Measurements from ENCODE around the gene NAT16.
"Not testable (repeated sequence)": the region's sequence is repeated elsewhere in the genome, so short reads cannot be mapped to it uniquely, and the experiment has no call there.

Gene NAT16

DNA sequence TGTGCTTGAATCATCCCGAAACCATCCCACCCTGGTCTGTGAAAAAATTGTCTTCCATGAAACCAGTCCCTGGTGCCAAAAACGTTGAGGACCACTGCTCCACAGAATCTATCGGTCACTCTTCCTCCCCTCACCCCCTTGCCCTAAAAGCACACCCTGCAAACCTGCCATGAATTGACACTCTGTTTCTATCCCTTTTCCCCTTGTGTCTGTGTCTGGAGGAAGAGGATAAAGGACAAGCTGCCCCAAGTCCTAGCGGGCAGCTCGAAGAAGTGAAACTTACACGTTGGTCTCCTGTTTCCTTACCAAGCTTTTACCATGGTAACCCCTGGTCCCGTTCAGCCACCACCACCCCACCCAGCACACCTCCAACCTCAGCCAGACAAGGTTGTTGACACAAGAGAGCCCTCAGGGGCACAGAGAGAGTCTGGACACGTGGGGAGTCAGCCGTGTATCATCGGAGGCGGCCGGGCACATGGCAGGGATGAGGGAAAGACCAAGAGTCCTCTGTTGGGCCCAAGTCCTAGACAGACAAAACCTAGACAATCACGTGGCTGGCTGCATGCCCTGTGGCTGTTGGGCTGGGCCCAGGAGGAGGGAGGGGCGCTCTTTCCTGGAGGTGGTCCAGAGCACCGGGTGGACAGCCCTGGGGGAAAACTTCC, 54.0 kb downstream of the NAT16 start:
- peak; percentile 88 for DNase-seq (ENCODE audit: low spot score)

DNA sequence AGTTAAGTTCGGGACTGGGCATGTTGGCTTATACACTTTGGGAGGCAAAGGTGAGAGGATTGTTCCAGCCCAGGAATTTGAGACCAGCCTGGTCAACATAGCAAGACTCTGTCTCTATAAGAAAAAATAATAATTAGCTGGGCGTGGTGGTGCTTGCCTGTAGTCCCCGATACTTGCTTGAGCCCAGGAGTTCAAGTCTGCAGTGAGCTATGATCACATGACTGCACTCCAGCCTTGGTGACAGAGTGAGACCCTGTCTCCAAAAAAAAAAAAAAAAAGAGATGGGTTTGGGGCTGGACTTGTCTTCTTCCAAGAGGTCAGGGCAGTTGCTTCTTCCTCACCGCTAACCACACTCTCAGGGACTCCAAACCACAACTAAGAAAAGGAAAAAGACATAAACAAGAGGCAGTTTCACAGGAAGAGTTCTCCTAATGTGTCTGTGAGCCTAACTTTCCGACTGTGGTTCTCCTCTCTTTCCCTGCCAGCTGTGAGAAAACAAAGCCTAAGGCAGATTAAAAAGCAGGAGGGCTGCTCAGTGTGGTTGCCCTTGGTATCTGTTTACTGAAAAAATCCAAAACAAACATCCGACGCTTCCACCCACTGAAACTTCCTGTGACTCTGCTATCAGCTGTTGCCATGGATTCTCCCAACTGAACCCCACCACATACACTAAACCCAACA, 55.6 kb downstream of the NAT16 start:
- peak; percentile 98 for DNase-seq (ENCODE audit: low spot score)

DNA sequence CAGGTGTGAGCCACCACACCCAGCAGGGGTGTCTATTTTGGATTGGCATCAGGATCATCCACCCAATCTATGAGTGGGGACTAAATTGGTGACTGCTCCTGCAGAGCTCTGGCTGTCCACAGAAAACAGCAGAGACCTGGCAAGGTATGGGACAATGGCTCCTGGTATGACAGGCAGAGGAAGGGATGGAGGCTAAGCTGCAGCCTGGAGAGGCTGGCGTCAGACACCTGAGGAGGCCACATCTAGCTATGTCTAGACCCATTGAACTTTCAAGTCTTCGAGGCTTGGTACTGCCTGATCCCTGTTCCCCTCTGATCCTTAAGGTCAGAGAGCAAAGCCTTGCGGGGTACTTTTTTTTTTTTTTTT, 56.4 kb downstream of the NAT16 start:
- no peak for DNase-seq (ENCODE audit: low spot score)

DNA sequence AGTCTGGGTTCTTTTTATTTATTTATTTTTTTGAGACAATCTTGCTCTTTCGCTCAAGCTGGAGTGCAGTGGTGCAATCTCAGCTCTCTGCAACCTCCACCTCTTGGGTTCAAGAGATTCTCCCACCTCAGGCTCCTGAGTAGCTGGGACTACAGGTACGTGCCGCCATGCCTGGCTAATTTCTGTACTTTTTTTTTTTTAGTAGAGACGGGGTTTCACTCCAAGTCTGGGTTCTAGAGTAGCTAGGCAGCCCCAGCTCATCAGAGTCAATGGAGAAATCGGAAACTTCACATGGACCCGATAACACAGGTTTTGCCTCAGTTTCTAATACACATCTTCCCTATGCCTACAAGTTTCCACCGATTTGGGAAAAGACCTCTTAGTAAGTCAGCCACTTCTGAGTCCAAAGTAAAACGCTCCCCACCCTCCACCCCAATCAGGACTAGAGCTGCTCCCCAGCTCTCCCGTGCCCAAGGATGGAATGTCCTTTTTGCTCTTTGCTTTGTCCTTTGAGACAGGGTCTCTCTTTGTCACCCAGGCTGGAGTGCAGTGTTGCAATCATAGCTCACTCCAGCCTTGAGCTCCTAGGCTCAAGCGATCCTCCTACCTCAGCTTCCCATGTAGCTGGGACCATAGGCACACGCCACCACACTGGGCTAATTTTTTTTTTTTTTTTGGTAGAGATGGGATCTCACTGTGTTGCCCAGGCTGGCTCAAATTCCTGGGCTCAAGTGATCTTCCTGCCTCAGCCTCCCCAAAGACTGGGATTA, 57.0 kb downstream of the NAT16 start:
- no peak for DNase-seq (ENCODE audit: low spot score)

DNA sequence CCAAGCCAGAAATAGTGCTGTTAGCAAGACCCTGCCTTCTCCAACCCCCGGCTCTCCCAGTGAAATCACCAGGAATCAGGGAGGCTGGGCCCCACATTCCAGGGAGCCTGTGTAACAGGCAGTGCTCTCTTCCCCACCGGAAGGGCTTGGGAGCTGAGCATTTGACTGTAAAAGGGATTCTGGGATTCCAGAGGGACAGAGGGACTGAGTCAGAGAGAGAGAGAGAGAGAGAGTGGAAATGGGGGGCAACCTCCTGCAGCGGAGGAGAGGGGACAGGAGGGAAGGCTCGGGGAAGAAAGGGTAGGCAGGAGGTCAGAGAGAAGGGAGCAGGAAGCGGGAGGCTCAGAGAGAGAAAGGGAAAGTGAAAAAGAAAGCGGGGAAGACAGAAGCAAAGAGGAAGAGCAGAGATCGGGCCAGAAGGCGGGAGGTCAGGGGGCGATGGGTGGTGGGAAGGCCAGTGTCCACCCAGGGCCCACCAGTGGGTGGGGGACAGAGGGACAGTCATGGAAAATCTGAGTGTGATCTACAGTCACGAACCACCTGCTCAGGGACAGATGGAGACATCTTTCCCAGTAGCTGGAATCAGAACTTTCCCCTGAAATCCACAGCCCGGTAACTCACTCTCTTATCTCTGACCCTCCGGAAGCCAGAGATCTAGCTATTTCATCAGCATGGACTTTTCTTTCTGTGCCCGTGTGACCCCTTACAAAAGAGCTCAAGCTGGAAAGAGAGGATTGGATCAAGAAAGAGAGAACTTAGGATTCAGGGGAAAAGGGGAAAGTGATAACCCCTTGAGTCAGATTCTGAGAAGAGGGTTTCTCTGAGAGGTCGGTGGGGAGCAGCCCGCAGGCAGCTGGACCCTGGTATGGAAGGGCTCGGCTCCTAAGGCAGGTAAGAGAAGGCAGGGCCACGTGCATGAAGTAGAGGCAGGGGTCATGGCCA, 57.8 kb downstream of the NAT16 start:
- DNase-seq (ENCODE audit: low spot score) = peak; percentile 97

DNA sequence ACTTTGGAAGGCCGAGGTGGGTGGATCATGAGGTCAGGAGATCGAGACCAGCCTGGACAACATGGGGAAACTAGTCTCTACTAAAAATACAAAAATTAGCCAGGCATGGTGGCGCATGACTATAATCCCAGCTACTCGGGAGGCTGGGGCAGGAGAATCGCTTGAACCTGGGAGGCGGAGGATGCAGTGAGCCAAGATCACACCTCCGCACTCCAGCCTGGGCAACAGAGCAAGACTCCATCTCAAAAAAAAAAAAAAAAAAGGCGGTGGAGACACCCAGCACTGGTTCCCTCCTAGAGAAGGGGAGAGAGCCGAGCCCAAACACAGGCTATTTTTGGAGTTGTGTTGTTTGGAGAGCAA, 58.5 kb downstream of the NAT16 start:
- DNase-seq (ENCODE audit: low spot score) = not testable (repeated sequence)

Data from SW480 (cell line).